Endodermal cell (in vitro differentiated cells): Measurements from ENCODE around the gene HECTD3. TPM values are rescaled to one million over a fixed set of nuclear protein-coding genes. Genes with fewer than 3 reads are reported as not detected.

ENCODE experiments used
- DNase-seq: peaks from one replicate; pipeline ENCODE4 v3.0.0-alpha.2; 2017
- H3K27ac ChIP-seq: 2 replicates; pipeline ENCODE4 v1.5.1; 2013; ENCODE audit warnings: mild to moderate bottlenecking, low read depth, low read length, moderate library complexity
- H3K27me3 ChIP-seq: 2 replicates; pipeline ENCODE4 v1.6.1; 2013; ENCODE audit warnings: mild to moderate bottlenecking, low read length, moderate library complexity; ENCODE audit not compliant: insufficient read depth, control insufficient read depth, poor library complexity, severe bottlenecking
- H3K36me3 ChIP-seq: 2 replicates; pipeline ENCODE4 v1.7.0; 2013; ENCODE audit warnings: mild to moderate bottlenecking, low read length, moderate library complexity; ENCODE audit not compliant: control insufficient read depth, insufficient read depth
- H3K4me1 ChIP-seq: one replicate; pipeline ENCODE4 v1.7.0; 2013; ENCODE audit warnings: low read length; ENCODE audit not compliant: control insufficient read depth, insufficient read depth
- H3K4me3 ChIP-seq: 2 replicates; pipeline ENCODE4 v1.5.1; 2013; ENCODE audit warnings: mild to moderate bottlenecking, low read length, moderate library complexity
- H3K9ac ChIP-seq: 2 replicates; pipeline ENCODE4 v1.6.1; 2013; ENCODE audit warnings: mild to moderate bottlenecking, low read length, moderate library complexity; ENCODE audit not compliant: poor library complexity, severe bottlenecking; ENCODE audit errors: extremely low read depth
- H3K9me3 ChIP-seq: 2 replicates; pipeline ENCODE4 v1.6.1; 2013; ENCODE audit warnings: mild to moderate bottlenecking, low read length, moderate library complexity; ENCODE audit not compliant: control insufficient read depth
- H3K27ac Mint-ChIP-seq: 2 replicates; pipeline ENCODE4 v1.8.0; 2020; ENCODE audit warnings: mixed read lengths
- H3K27me3 Mint-ChIP-seq: 2 replicates; pipeline ENCODE4 v1.8.0; 2021; ENCODE audit warnings: mild to moderate bottlenecking, mixed read lengths; ENCODE audit not compliant: insufficient read depth
- H3K36me3 Mint-ChIP-seq: 2 replicates; pipeline ENCODE4 v1.8.0; 2020; ENCODE audit warnings: low read depth, mixed read lengths
- H3K4me1 Mint-ChIP-seq: 2 replicates; pipeline ENCODE4 v1.8.0; 2020; ENCODE audit warnings: mixed read lengths
- H3K4me3 Mint-ChIP-seq: 2 replicates; pipeline ENCODE4 v1.8.0; 2020; ENCODE audit warnings: mild to moderate bottlenecking, moderate library complexity, mixed read lengths
- H3K9me3 Mint-ChIP-seq: 2 replicates; pipeline ENCODE4 v1.8.0; 2020; ENCODE audit warnings: mild to moderate bottlenecking, mixed read lengths
- WGBS, 2 experiments: methylation state at CpG; one replicate each; pipeline versions ENCODE4 v1.1.5 to v1.1.7; 2013; ENCODE audit warnings: missing lambda C conversion rate in 2 of 2, mixed read lengths in 1 of 2; ENCODE audit not compliant: insufficient coverage in 1 of 2, insufficient read length in 1 of 2; 5-methylcytosine and 5-hydroxymethylcytosine counted together
- total RNA-seq, 2 donors: library from RNA; stranded (reverse); fragmentation: NEBNext Ultra II Directional in 1 of 2; extraction: Animal tissue kit (Norgen Biotek cat#: 25700) in 1 of 2; gene quantifications; 2 replicates in 1 of 2; 3 replicates in 1 of 2; pipeline ENCODE4 v1.2.1, GENCODE V29; 2021
- TF ChIP-seq, protein P1 (sequence below): fragments of 200-600 bp; sonication (generic); conservative IDR thresholded peaks from 2 replicates; pipeline ENCODE4 v1.5.0; 2021; ENCODE audit warnings: antibody characterized with exemption, mild to moderate bottlenecking

The HECTD3 gene
- total RNA-seq, 2 donors from 2014 or later: 33.2 to 43.7 TPM

DNA sequence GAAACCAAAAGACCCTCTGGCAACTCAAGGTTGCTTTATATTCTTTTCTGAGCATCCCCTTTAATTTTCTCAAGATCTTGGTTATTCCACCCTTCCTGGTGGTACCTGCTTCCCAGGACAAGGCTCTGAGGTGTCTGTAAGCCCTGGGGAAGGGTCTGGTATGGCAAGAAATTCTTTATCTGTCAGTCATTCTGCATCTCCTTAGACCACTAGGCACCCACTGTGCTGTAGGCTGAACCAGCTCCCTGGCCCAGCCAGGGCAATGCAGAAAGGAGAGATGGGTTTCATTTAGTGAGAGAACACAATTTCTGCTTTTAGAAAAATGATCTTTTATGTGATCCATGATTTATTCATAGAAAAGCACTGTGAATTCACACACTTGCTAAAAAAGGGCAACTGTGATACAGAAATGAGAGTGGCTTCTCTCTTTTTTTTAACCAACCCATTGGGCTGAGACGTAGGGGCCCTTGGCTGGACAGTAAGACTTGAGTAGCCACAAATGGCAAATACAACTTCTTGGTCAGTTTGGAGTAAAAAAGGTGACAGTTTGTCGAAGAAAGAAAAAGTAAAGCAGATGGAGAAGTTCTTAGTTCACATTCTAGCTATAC, 5.1 kb upstream of the HECTD3 start:
- Mint-ChIP-seq H3K27ac (no peak overlapping the region), H3K27me3 (no peaks in the 10 kb centered on the region), H3K9me3 (no peaks in the 10 kb centered on the region), H3K36me3 (peaks cover 17% of the 10 kb centered on the region), H3K4me1 (peaks cover 17% of the 10 kb centered on the region), H3K4me3 (no peak overlapping the region)
- DNase-seq: no peak
- peaks cover 33% of the 10 kb centered on the region for H3K36me3 ChIP-seq
- TF ChIP-seq, protein P1, sequence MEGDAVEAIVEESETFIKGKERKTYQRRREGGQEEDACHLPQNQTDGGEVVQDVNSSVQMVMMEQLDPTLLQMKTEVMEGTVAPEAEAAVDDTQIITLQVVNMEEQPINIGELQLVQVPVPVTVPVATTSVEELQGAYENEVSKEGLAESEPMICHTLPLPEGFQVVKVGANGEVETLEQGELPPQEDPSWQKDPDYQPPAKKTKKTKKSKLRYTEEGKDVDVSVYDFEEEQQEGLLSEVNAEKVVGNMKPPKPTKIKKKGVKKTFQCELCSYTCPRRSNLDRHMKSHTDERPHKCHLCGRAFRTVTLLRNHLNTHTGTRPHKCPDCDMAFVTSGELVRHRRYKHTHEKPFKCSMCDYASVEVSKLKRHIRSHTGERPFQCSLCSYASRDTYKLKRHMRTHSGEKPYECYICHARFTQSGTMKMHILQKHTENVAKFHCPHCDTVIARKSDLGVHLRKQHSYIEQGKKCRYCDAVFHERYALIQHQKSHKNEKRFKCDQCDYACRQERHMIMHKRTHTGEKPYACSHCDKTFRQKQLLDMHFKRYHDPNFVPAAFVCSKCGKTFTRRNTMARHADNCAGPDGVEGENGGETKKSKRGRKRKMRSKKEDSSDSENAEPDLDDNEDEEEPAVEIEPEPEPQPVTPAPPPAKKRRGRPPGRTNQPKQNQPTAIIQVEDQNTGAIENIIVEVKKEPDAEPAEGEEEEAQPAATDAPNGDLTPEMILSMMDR: no peak
- no peak overlapping the region for H3K4me3 ChIP-seq
- H3K9ac ChIP-seq: no peak overlapping the region
- no peak overlapping the region for H3K27ac ChIP-seq
- peaks cover 10% of the 10 kb centered on the region for H3K4me1 ChIP-seq
- WGBS, 2 experiments: 94% methylated on average over 1 of the region's 2 CpGs; no CpG with 5 or more reads in 1 of the 2 experiments
- H3K27me3 ChIP-seq: no peaks in the 10 kb centered on the region
- no peaks in the 10 kb centered on the region for H3K9me3 ChIP-seq

DNA sequence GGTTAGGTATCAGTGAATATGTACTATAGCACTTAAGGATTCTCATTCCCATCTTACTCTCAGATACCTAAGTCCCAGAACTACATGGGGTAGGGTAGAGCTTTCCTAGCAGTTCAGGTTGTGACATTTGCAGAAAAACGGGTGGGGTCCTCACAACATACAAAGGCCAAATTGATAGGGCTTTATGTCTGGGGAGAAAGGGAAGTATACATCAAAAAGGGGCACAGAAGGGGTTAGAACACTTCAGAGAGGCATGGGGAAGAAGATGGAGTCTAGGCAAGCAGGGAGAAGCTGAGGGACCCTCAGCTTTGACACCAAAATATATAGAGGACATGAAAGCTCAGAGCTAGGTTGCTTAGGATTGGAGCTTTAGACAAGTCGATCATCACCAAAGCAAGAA, 4.6 kb upstream of the HECTD3 start:
- H3K9me3 ChIP-seq: no peaks in the 10 kb centered on the region
- TF ChIP-seq, protein P1: no peak
- Mint-ChIP-seq H3K27ac (no peak overlapping the region), H3K36me3 (peaks cover 15% of the 10 kb centered on the region), H3K4me1 (peaks cover 17% of the 10 kb centered on the region), H3K4me3 (no peak overlapping the region), H3K27me3 (no peaks in the 10 kb centered on the region), H3K9me3 (no peaks in the 10 kb centered on the region)
- WGBS, 2 experiments: 76 to 81% methylated on average over 2 of the region's 2 CpGs
- DNase-seq: no peak
- H3K27ac ChIP-seq: no peak overlapping the region
- peaks cover 10% of the 10 kb centered on the region for H3K4me1 ChIP-seq
- no peak overlapping the region for H3K9ac ChIP-seq
- no peak overlapping the region for H3K4me3 ChIP-seq
- H3K36me3 ChIP-seq: peaks cover 33% of the 10 kb centered on the region
- H3K27me3 ChIP-seq: no peaks in the 10 kb centered on the region

DNA sequence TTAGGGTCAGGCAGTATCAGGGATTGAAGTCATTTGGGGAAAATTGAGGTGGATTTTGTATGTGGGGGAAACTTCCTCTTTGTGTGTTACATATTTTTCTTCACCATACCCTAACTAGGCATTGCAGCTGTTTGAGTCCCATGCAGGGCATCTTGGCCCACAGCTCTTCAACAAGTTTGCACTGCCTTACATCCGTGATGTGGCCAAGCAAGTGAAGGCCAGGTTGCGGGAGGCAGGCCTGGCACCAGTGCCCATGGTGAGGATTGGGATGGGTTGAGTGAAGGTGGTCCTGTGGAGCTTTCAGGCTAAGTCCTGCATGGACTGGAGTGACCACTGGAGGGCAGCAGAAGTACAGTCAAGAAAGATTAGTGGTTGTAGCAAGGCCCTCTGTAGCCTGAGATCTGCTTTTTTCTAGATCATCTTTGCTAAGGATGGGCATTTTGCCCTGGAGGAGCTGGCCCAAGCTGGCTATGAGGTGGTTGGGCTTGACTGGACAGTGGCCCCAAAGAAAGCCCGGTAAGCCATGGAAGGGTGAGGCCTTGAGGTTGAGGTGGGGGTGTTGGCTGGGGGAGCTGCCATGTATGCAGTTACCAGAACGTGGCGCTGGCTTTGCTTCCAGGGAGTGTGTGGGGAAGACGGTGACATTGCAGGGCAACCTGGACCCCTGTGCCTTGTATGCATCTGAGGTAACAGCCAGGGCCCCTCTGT, 3.4 kb upstream of the HECTD3 start:
- Mint-ChIP-seq H3K27me3 (no peaks in the 10 kb centered on the region), H3K36me3 (peaks cover 19% of the 10 kb centered on the region), H3K9me3 (no peaks in the 10 kb centered on the region), H3K4me1 (peaks cover 22% of the 10 kb centered on the region), H3K4me3 (no peak overlapping the region), H3K27ac (peak overlapping the region; percentile 83)
- no peak overlapping the region for H3K9ac ChIP-seq
- TF ChIP-seq, protein P1: peak; percentile 87
- no peaks in the 10 kb centered on the region for H3K27me3 ChIP-seq
- no peaks in the 10 kb centered on the region for H3K9me3 ChIP-seq
- 69 to 87% methylated on average over 5 to 6 of the region's 6 CpGs for WGBS, 2 experiments
- H3K36me3 ChIP-seq: peaks cover 35% of the 10 kb centered on the region
- H3K27ac ChIP-seq: no peak overlapping the region
- peak; percentile 96 for DNase-seq
- peaks cover 10% of the 10 kb centered on the region for H3K4me1 ChIP-seq
- peak overlapping the region; percentile 24 for H3K4me3 ChIP-seq
